Activated CD4-positive, alpha-beta memory T cell treated with anti-CD3 and anti-CD28 coated beads, Interleukin-2, amount 10 ng/mL, durations not matched to agents 7 days and 5 days (primary cell): ENCODE results near the gene PAK6. TPM values are rescaled to one million over a fixed set of nuclear protein-coding genes. Genes with fewer than 3 reads are reported as not detected.

Experiments used
- CTCF ChIA-PET: fragments of 350-600 bp; sonication (Branson Sonifier 250); formaldehyde crosslinking; loops from one replicate; lab custom pipeline; 2021; ENCODE audit warnings: antibody characterized with exemption, inconsistent platforms; lab: Charles Lee
- POLR2A ChIA-PET: fragments of 350-600 bp; sonication (Branson Sonifier 250); formaldehyde crosslinking; loops from one replicate; lab custom pipeline; 2021; ENCODE audit warnings: antibody characterized with exemption; lab: Charles Lee
- DNase-seq: peaks from one replicate; pipeline ENCODE4 v3.0.0-alpha.2; 2020
- H3K27ac Mint-ChIP-seq: one replicate; pipeline ENCODE4 v1.8.0; 2021; ENCODE audit warnings: mild to moderate bottlenecking, mixed read lengths
- H3K27me3 Mint-ChIP-seq: one replicate; pipeline ENCODE4 v1.8.0; 2021; ENCODE audit warnings: mixed read lengths
- H3K36me3 Mint-ChIP-seq: one replicate; pipeline ENCODE4 v1.8.0; 2021; ENCODE audit warnings: low read depth, mixed read lengths
- H3K4me1 Mint-ChIP-seq: one replicate; pipeline ENCODE4 v1.8.0; 2021; ENCODE audit warnings: mixed read lengths
- H3K4me3 Mint-ChIP-seq: one replicate; pipeline ENCODE4 v1.8.0; 2021; ENCODE audit warnings: mild to moderate bottlenecking, mixed read lengths
- H3K9me3 Mint-ChIP-seq: one replicate; pipeline ENCODE4 v1.8.0; 2021; ENCODE audit warnings: mixed read lengths
- total RNA-seq, 2 experiments: library from RNA; stranded (reverse); gene quantifications; one replicate each; pipeline ENCODE4 v1.2.3, GENCODE V29; 2021

The PAK6 gene
- total RNA-seq, 2 experiments from 2014 or later, result 0.20 to 0.65 TPM

- no peaks in the 10 kb centered on the region for H3K36me3 Mint-ChIP-seq
- peaks cover 5% of the 10 kb centered on the region for H3K4me1 Mint-ChIP-seq
These were observed 4.4 kb downstream of the PAK6 start for GRCh38 chr15:40243126-40243810.

GRCh38 chr15:40244961-40245523, 6.2 kb downstream of the PAK6 start:
- ChIA-PET POLR2A (no interaction called here), CTCF (interaction anchor here (0.7 to 1.2 kb wide), 2 partner anchors 28 to 357 kb away, joined by 3 to 4 read pairs; no protein-coding TSS in a partner anchor)
- Mint-ChIP-seq H3K27me3 (peaks cover 6% of the 10 kb centered on the region), H3K36me3 (no peaks in the 10 kb centered on the region), H3K4me3 (no peak overlapping the region), H3K27ac (no peak overlapping the region), H3K9me3 (no peaks in the 10 kb centered on the region), H3K4me1 (peaks cover 4% of the 10 kb centered on the region)
- no peak for DNase-seq

More at GRCh38 chr15:40243126-40243810, 4.4 kb downstream of the PAK6 start:
- no peak for DNase-seq
- Mint-ChIP-seq H3K27me3 (peaks cover 14% of the 10 kb centered on the region), H3K4me3 (no peak overlapping the region), H3K9me3 (no peaks in the 10 kb centered on the region), H3K27ac (no peak overlapping the region)
- CTCF ChIA-PET, result interaction anchor here (1.1 to 1.7 kb wide), 3 partner anchors 21 to 32 kb away, joined by 3 to 5 read pairs (median 4); no protein-coding TSS in a partner anchor
- POLR2A ChIA-PET, result no interaction called here

- ChIA-PET POLR2A (no interaction called here), CTCF (interaction anchor here (0.7 to 1.2 kb wide), 2 partner anchors 29 to 358 kb away, joined by 3 to 4 read pairs; no protein-coding TSS in a partner anchor)
- no peak overlapping the region for H3K4me3 Mint-ChIP-seq
- H3K4me1 Mint-ChIP-seq, result peaks cover 4% of the 10 kb centered on the region
- peaks cover 10% of the 10 kb centered on the region for H3K27me3 Mint-ChIP-seq
- H3K9me3 Mint-ChIP-seq, result no peaks in the 10 kb centered on the region
- no peak overlapping the region for H3K27ac Mint-ChIP-seq
- DNase-seq, result no peak
- H3K36me3 Mint-ChIP-seq, result no peaks in the 10 kb centered on the region
These were observed 7.0 kb downstream of the PAK6 start for GRCh38 chr15:40245666-40246450.

GRCh38 chr15:40246496-40247280, 7.8 kb downstream of the PAK6 start:
- Mint-ChIP-seq H3K27ac (no peak overlapping the region), H3K36me3 (no peaks in the 10 kb centered on the region), H3K9me3 (no peaks in the 10 kb centered on the region), H3K4me1 (peaks cover 4% of the 10 kb centered on the region), H3K4me3 (no peak overlapping the region), H3K27me3 (peaks cover 18% of the 10 kb centered on the region)
- DNase-seq, result no peak
- POLR2A ChIA-PET, result no interaction called here
- CTCF ChIA-PET, result no interaction called here

GRCh38 chr15:40247406-40247971, 8.6 kb downstream of the PAK6 start:
- ChIA-PET POLR2A (interaction anchor here (1.1 kb wide), 1 partner anchor 11 kb away, joined by 3 read pairs; no protein-coding TSS in a partner anchor), CTCF (no interaction called here)
- H3K9me3 Mint-ChIP-seq, result no peaks in the 10 kb centered on the region
- peaks cover 4% of the 10 kb centered on the region for H3K4me1 Mint-ChIP-seq
- H3K36me3 Mint-ChIP-seq, result no peaks in the 10 kb centered on the region
- no peak for DNase-seq
- H3K27ac Mint-ChIP-seq, result no peak overlapping the region
- H3K27me3 Mint-ChIP-seq, result peaks cover 22% of the 10 kb centered on the region
- no peak overlapping the region for H3K4me3 Mint-ChIP-seq

- Mint-ChIP-seq H3K27me3 (peaks cover 25% of the 10 kb centered on the region), H3K27ac (no peak overlapping the region), H3K4me1 (peaks cover 5% of the 10 kb centered on the region), H3K9me3 (no peaks in the 10 kb centered on the region), H3K36me3 (no peaks in the 10 kb centered on the region), H3K4me3 (no peak overlapping the region)
- ChIA-PET CTCF (no interaction called here), POLR2A (interaction anchor here (1.1 kb wide), 1 partner anchor 10 kb away, joined by 3 read pairs; no protein-coding TSS in a partner anchor)
- no peak for DNase-seq
These were observed 9.3 kb downstream of the PAK6 start for GRCh38 chr15:40248006-40248783.

DNA sequence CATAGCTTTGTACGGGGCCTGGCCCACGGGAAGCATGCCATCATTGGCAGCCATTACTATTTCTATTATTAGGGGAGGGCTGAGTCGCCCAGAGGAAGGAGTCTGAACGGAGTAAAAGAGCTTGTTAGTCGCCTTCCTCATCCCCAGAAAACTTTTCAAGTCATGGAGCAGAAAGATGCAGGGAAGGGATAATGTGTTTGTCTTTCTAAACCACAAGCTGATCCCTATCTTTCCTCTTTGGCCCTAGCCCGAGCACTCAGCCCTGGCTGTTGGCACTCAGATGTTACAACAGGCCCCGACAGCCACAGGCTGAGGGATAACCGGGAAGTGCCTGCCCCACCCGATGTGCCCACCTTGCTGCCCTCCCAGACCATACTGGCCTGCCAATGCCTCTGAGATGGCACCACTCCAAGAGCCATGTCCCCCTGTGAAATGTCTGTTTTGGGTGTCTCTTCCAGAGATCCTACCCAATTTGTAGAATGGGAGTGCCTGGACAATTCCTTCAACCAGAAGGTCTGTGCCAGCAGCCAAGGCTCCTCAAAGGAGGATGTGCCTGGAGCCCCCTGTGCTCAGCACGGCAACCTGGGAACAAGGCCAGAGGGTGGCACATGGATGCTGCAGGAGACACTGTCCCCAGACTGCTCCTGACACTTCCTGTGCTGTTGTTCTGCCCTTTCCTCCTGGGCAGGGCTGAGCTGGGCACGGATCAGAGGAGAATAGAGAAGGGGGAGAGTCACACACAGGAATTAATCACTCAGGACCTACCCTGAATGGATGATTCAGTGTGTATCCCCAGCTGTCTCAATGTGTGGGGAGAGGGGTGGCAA, 10.8 kb downstream of the PAK6 start:
- Mint-ChIP-seq H3K4me3 (no peak overlapping the region), H3K27ac (no peak overlapping the region), H3K9me3 (no peaks in the 10 kb centered on the region), H3K27me3 (peaks cover 38% of the 10 kb centered on the region), H3K4me1 (peaks cover 8% of the 10 kb centered on the region), H3K36me3 (no peaks in the 10 kb centered on the region)
- ChIA-PET POLR2A (no interaction called here), CTCF (interaction anchor here (0.5 to 1.6 kb wide), 2 partner anchors 60 to 68 kb away, joined by 3 to 4 read pairs; no protein-coding TSS in a partner anchor)
- DNase-seq, result no peak

GRCh38 chr15:40250304-40250656, 11.4 kb downstream of the PAK6 start:
- H3K27ac Mint-ChIP-seq, result no peak overlapping the region
- no peaks in the 10 kb centered on the region for H3K36me3 Mint-ChIP-seq
- DNase-seq, result no peak
- CTCF ChIA-PET, result interaction anchor here (1.5 to 1.6 kb wide), 2 partner anchors 33 to 59 kb away, joined by 3 to 4 read pairs; no protein-coding TSS in a partner anchor
- POLR2A ChIA-PET, result no interaction called here
- H3K27me3 Mint-ChIP-seq, result peaks cover 39% of the 10 kb centered on the region
- peaks cover 8% of the 10 kb centered on the region for H3K4me1 Mint-ChIP-seq
- H3K4me3 Mint-ChIP-seq, result no peak overlapping the region
- H3K9me3 Mint-ChIP-seq, result no peaks in the 10 kb centered on the region

GRCh38 chr15:40250771-40251483, 12.1 kb downstream of the PAK6 start:
- H3K27me3 Mint-ChIP-seq, result peaks cover 39% of the 10 kb centered on the region
- ChIA-PET POLR2A (no interaction called here), CTCF (interaction anchor here (1.5 to 1.6 kb wide), 2 partner anchors 33 to 59 kb away, joined by 3 to 4 read pairs; no protein-coding TSS in a partner anchor)
- no peaks in the 10 kb centered on the region for H3K9me3 Mint-ChIP-seq
- no peak for DNase-seq
- peaks cover 8% of the 10 kb centered on the region for H3K4me1 Mint-ChIP-seq
- no peak overlapping the region for H3K4me3 Mint-ChIP-seq
- no peak overlapping the region for H3K27ac Mint-ChIP-seq
- H3K36me3 Mint-ChIP-seq, result no peaks in the 10 kb centered on the region

GRCh38 chr15:40251486-40252140, 12.8 kb downstream of the PAK6 start:
- CTCF ChIA-PET, result interaction anchor here (1.5 kb wide), 1 partner anchor 34 kb away, joined by 4 read pairs; no protein-coding TSS in a partner anchor
- H3K4me3 Mint-ChIP-seq, result no peak overlapping the region
- H3K4me1 Mint-ChIP-seq, result peaks cover 10% of the 10 kb centered on the region
- peaks cover 39% of the 10 kb centered on the region for H3K27me3 Mint-ChIP-seq
- no peaks in the 10 kb centered on the region for H3K9me3 Mint-ChIP-seq
- DNase-seq, result no peak
- POLR2A ChIA-PET, result no interaction called here
- no peak overlapping the region for H3K27ac Mint-ChIP-seq
- H3K36me3 Mint-ChIP-seq, result no peaks in the 10 kb centered on the region
